Subcutaneous adipose tissue (tissue), 4 donors: ENCODE data around the gene PDGFB. TPM values are rescaled to one million over a fixed set of nuclear protein-coding genes. Genes with fewer than 3 reads are reported as not detected.

ENCODE experiments used
- CTCF ChIP-seq: fragments of 450-650 bp; IDR thresholded peaks from one replicate; pipeline ENCODE4 v1.5.1; 2016; ENCODE audit warnings: low read depth, mild to moderate bottlenecking, control low read depth, antibody characterized with exemption, moderate library complexity
- total RNA-seq, 4 donors: library from RNA; depleted of rRNA; stranded (reverse); fragments of >200 nt; gene quantifications; one replicate each; pipeline ENCODE4 v1.1.0, GENCODE V29; 2016

The PDGFB gene
- total RNA-seq, 4 donors from 2014 or later = 5.8 to 41.3 (median 8.4) TPM

- no peak for TF ChIP-seq CTCF
These were observed 44.8 kb upstream of the PDGFB start for GRCh38 chr22:39289533-39289932.

- TF ChIP-seq CTCF = no peak
These were observed 43.5 kb upstream of the PDGFB start for GRCh38 chr22:39288135-39288898.

- no peak for TF ChIP-seq CTCF
These were observed 42.4 kb upstream of the PDGFB start for GRCh38 chr22:39287076-39287725.

- no peak for TF ChIP-seq CTCF
These were observed 40.2 kb upstream of the PDGFB start for GRCh38 chr22:39284983-39285382.

- no peak for TF ChIP-seq CTCF
These were observed 39.6 kb upstream of the PDGFB start for GRCh38 chr22:39284142-39284980.

GRCh38 chr22:39283322-39284141, 38.8 kb upstream of the PDGFB start:
- no peak for TF ChIP-seq CTCF
